Stomach (tissue), 9 donors: Measurements from ENCODE around the gene CFAP74. TPM values are rescaled to one million over a fixed set of nuclear protein-coding genes. Genes with fewer than 3 reads are reported as not detected.
"Not testable (repeated sequence)": the region's sequence is repeated elsewhere in the genome, so short reads cannot be mapped to it uniquely, and the experiment has no call there.

Source experiments
- DNase-seq, 2 donors: peaks; one replicate each; pipeline versions ENCODE4 v3.0.0 to v3.0.0-alpha.2; 2013 to 2019
- H3K27ac ChIP-seq, 5 donors: fragments of 200-600 bp in 4 of 5; sonication (generic) in 4 of 5; one replicate each; pipeline ENCODE4 v1.5.1; 2013 to 2019; ENCODE audit warnings: mild to moderate bottlenecking in 1 of 5, moderate library complexity in 1 of 5
- H3K27me3 ChIP-seq, 3 donors: fragments of 200-600 bp; sonication (generic); one replicate each; pipeline ENCODE4 v1.5.1; 2017 to 2019; ENCODE audit warnings: mixed run types in 1 of 3
- H3K36me3 ChIP-seq, 4 donors: fragments of 200-600 bp; sonication (generic); 1 replicate in 3 of 4; 2 replicates in 1 of 4; pipeline ENCODE4 v1.5.1; 2016 to 2019
- H3K4me1 ChIP-seq, 4 donors: fragments of 200-600 bp; sonication (generic); one replicate each; pipeline ENCODE4 v1.5.1; 2016 to 2019
- H3K4me3 ChIP-seq, 4 donors: fragments of 200-600 bp; sonication (generic) in 3 of 4; one replicate each; pipeline ENCODE4 v1.5.1; 2016 to 2019; ENCODE audit warnings: mild to moderate bottlenecking in 1 of 4
- H3K9me3 ChIP-seq, 4 donors: fragments of 200-600 bp; sonication (generic); one replicate each; pipeline ENCODE4 v1.5.1; 2016 to 2019
- CTCF ChIP-seq, 7 experiments: fragments of 450-650 bp in 4 of 7; fragments of 200-600 bp in 3 of 7; sonication (generic) in 3 of 7; IDR thresholded peaks; one replicate each; pipeline ENCODE4 v1.5.1; 2016 to 2019; ENCODE audit warnings: antibody characterized with exemption in 7 of 7, control low read depth in 2 of 7, mild to moderate bottlenecking in 1 of 7
- EP300 ChIP-seq: sonication (generic); formaldehyde crosslinking; IDR thresholded peaks from one replicate; pipeline ENCODE4 v1.6.1; 2017; ENCODE audit warnings: antibody characterized with exemption
- POLR2A ChIP-seq, 4 donors: fragments of 450-650 bp; IDR thresholded peaks; one replicate each; pipeline ENCODE4 v1.6.1; 2016; ENCODE audit warnings: antibody characterized with exemption in 4 of 4, control low read depth in 2 of 4, mild to moderate bottlenecking in 1 of 4, moderate library complexity in 1 of 4
- POLR2AphosphoS5 ChIP-seq, 3 donors: sonication (generic); formaldehyde crosslinking; IDR thresholded peaks; one replicate each; pipeline ENCODE4 v1.6.1; 2016; ENCODE audit warnings: antibody characterized with exemption in 3 of 3
- WGBS, 5 donors: extraction: QIAGEN DNeasy Blood & Tissue Kit in 3 of 5; methylation state at CpG; one replicate each; pipeline versions ENCODE4 v1.1.5 to v1.1.7; 2013 to 2018; 5-methylcytosine and 5-hydroxymethylcytosine counted together
- intact Hi-C: fragments of 100-400 bp; cut with DNase I; formaldehyde crosslinking; loops from one replicate; pipeline ENCODE4 v1.15.1; 2023; ENCODE audit warnings: low total_unique reads
- polyA plus RNA-seq, 3 donors: library from polyadenylated mRNA; stranded (reverse); fragments of 200-250 nt; gene quantifications; one replicate each; pipeline ENCODE4 v1.2.3, GENCODE V29; 2013
- total RNA-seq, 5 donors: library from RNA; depleted of rRNA; stranded (reverse); fragments of >200 nt; gene quantifications; one replicate each; pipeline versions ENCODE4 v1.1.0 to v1.2.3, GENCODE V29; 2014 to 2016
- donor health status: healthy with polysubstance abuse.
- donor health status: Bipolar disorder and iron deficiency.
- donor health status: healthy.

Gene CFAP74
- total and polyA plus RNA-seq, 8 donors: under 0.01 TPM; not detected in 7

- no peak overlapping the region for H3K4me3 ChIP-seq
- WGBS, 5 donors: 72 to 80% (median 75%) methylated on average over 7 to 32 of the region's 32 CpGs
- peaks cover 0 to 58% (median 8%) of the 10 kb centered on the region in 3 donors for H3K27me3 ChIP-seq
- no peak overlapping the region for H3K27ac ChIP-seq
- H3K9me3 ChIP-seq: no peaks in the 10 kb centered on the region
- intact Hi-C loops: no loop called here
- no peaks in the 10 kb centered on the region for H3K36me3 ChIP-seq
- peaks cover 4 to 11% (median 5%) of the 10 kb centered on the region in 4 donors for H3K4me1 ChIP-seq
- DNase-seq: no peak
- TF ChIP-seq POLR2A (IDR thresholded peaks at IDR 0.05) (no peak), CTCF (IDR thresholded peaks at IDR 0.05) (no peak), POLR2AphosphoS5 (IDR thresholded peaks at IDR 0.05) (no peak), EP300 (no peak)
Observed at GRCh38 chr1:1985375-1986050, 18.1 kb downstream of the CFAP74 start.

GRCh38 chr1:1984560-1985070 is 19.0 kb downstream of the CFAP74 start:
- Histone ChIP-seq H3K4me1 (peaks cover 4 to 8% (median 5%) of the 10 kb centered on the region in 4 donors), H3K4me3 (no peak overlapping the region), H3K36me3 (no peaks in the 10 kb centered on the region), H3K27me3 (peaks cover 0 to 51% (median 8%) of the 10 kb centered on the region in 3 donors), H3K27ac (no peak overlapping the region), H3K9me3 (no peaks in the 10 kb centered on the region)
- intact Hi-C loops: no loop called here
- 72 to 86% (median 81%) methylated on average over 15 to 17 of the region's 17 CpGs for WGBS, 5 donors
- no peak for TF ChIP-seq POLR2A (IDR thresholded peaks at IDR 0.05)
- no peak for TF ChIP-seq POLR2AphosphoS5 (IDR thresholded peaks at IDR 0.05)
- TF ChIP-seq CTCF (IDR thresholded peaks at IDR 0.05): no peak
- no peak for TF ChIP-seq EP300
- DNase-seq: no peak

- TF ChIP-seq POLR2AphosphoS5 (IDR thresholded peaks at IDR 0.05) (no peak), EP300 (no peak), CTCF (IDR thresholded peaks at IDR 0.05) (no peak), POLR2A (IDR thresholded peaks at IDR 0.05) (no peak)
- H3K27ac ChIP-seq: no peak overlapping the region
- intact Hi-C loops: no loop called here
- WGBS, 5 donors: 83 to 90% (median 87%) methylated on average over 32 to 36 of the region's 36 CpGs
- no peaks in the 10 kb centered on the region for H3K4me1 ChIP-seq
- no peaks in the 10 kb centered on the region for H3K36me3 ChIP-seq
- DNase-seq: no peak
- H3K9me3 ChIP-seq: no peaks in the 10 kb centered on the region
- peaks cover 0 to 32% (median 0%) of the 10 kb centered on the region in 3 donors for H3K27me3 ChIP-seq
- H3K4me3 ChIP-seq: no peak overlapping the region
Observed at GRCh38 chr1:1982379-1983232, 21.0 kb downstream of the CFAP74 start.

GRCh38 chr1:1981631-1982327 is 21.8 kb downstream of the CFAP74 start:
- H3K9me3 ChIP-seq, H3K36me3 ChIP-seq, H3K27ac ChIP-seq, DNase-seq, H3K4me1 ChIP-seq, H3K4me3 ChIP-seq, intact Hi-C loops: not testable (repeated sequence)
- peaks cover 0 to 31% (median 0%) of the 10 kb centered on the region in 3 donors for H3K27me3 ChIP-seq
- WGBS, 5 donors: 81 to 98% (median 90%) methylated on average over 44 to 69 of the region's 73 CpGs
